Ecto neural progenitor cell (in vitro differentiated cells): ENCODE measurements around the gene CLEC6A.
A peak's percentile ranks its signal among the peaks of the same experiment; 100 is the strongest.
"Not testable (repeated sequence)": the region's sequence is repeated elsewhere in the genome, so short reads cannot be mapped to it uniquely, and the experiment has no call there.

Experiments
- DNase-seq: peaks from one replicate; pipeline ENCODE4 v3.0.0-alpha.2; 2018; ENCODE audit warnings: low spot score

CLEC6A gene

GRCh38 chr12:8455727-8456360 is at the start of gene CLEC6A:
Gene CLEC6A (plus strand): TSS chr12:8455962. CDS start chr12:8456112, 150 bp downstream.
- DNase-seq: no peak

GRCh38 chr12:8419576-8419975 is 36.2 kb upstream of the CLEC6A start:
- peak; percentile 49 for DNase-seq

- no peak for DNase-seq
Observed at GRCh38 chr12:8420506-8420905, 35.3 kb upstream of the CLEC6A start.

- not testable (repeated sequence) for DNase-seq
Observed at GRCh38 chr12:8444536-8445278, 11.1 kb upstream of the CLEC6A start.

GRCh38 chr12:8445731-8446130 is 10.0 kb upstream of the CLEC6A start:
- no peak for DNase-seq

GRCh38 chr12:8446642-8447547 is 8.9 kb upstream of the CLEC6A start:
- no peak for DNase-seq

- peak; percentile 53 for DNase-seq
Observed at GRCh38 chr12:8449355-8449859, 6.4 kb upstream of the CLEC6A start.

- no peak for DNase-seq
Observed at GRCh38 chr12:8452036-8452435, 3.7 kb upstream of the CLEC6A start.

GRCh38 chr12:8453021-8453513 is 2.7 kb upstream of the CLEC6A start:
- DNase-seq: no peak

GRCh38 chr12:8453796-8454195 is 2.0 kb upstream of the CLEC6A start:
- no peak for DNase-seq

- no peak for DNase-seq
Observed at GRCh38 chr12:8455271-8455670, 491 bp upstream of the CLEC6A start.

GRCh38 chr12:8461426-8461825 is 5.7 kb downstream of the CLEC6A start:
- no peak for DNase-seq

GRCh38 chr12:8465301-8465996 is 9.7 kb downstream of the CLEC6A start:
- DNase-seq: no peak

- DNase-seq: no peak
Observed at GRCh38 chr12:8466241-8466640, 10.5 kb downstream of the CLEC6A start.

GRCh38 chr12:8471090-8471489 is 15.3 kb downstream of the CLEC6A start:
- DNase-seq: no peak

- DNase-seq: no peak
Observed at GRCh38 chr12:8475508-8476203, 19.9 kb downstream of the CLEC6A start.

GRCh38 chr12:8482571-8483061 is 26.9 kb downstream of the CLEC6A start:
- no peak for DNase-seq

- DNase-seq: no peak
Observed at GRCh38 chr12:8483079-8483478, 27.3 kb downstream of the CLEC6A start.

GRCh38 chr12:8491646-8492530 is 36.1 kb downstream of the CLEC6A start:
- no peak for DNase-seq

- DNase-seq: no peak
Observed at GRCh38 chr12:8493084-8493483, 37.3 kb downstream of the CLEC6A start.
